VCaP (cell line): Measurements from ENCODE around the gene PARD6G.

Experiments used
- H3K27ac ChIP-seq: fragments of 450-650 bp; 2 replicates; pipeline ENCODE4 v1.5.1; 2017
- TF ChIP-seq, protein P1 (sequence below): fragments of 450-650 bp; conservative IDR thresholded peaks from 2 replicates; pipeline ENCODE4 v1.5.1; 2017; ENCODE audit warnings: mild to moderate bottlenecking, moderate library complexity

The PARD6G gene

DNA sequence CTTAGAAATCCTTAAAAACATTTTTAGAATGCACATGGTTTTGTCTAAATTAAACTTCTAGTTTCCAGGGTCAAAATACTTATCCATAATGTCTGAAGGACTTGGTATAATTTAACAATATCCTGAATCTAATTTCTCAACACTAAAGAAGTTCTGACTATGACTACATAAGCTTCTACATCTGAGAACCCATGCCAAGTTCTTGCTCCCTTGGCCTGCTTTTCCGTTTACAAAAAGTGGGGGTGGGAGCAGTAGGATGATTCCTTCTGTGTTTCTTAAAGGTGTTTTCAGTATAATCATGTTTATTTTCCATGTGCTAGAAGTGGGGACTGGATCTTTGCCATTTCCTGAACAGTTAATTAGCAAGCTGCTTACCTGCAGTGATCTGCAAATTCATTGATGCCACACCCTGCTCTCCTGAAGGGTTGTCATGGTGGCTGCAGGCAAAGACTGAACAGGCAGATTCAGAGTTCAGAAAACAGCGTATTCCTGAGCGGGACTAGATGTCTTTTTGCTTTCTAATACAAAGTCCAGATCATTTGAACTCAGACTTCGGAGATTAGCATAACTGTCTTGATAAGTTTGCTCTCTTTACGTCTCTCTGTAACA, 102.0 kb downstream of the PARD6G start:
- TF ChIP-seq, protein P1, sequence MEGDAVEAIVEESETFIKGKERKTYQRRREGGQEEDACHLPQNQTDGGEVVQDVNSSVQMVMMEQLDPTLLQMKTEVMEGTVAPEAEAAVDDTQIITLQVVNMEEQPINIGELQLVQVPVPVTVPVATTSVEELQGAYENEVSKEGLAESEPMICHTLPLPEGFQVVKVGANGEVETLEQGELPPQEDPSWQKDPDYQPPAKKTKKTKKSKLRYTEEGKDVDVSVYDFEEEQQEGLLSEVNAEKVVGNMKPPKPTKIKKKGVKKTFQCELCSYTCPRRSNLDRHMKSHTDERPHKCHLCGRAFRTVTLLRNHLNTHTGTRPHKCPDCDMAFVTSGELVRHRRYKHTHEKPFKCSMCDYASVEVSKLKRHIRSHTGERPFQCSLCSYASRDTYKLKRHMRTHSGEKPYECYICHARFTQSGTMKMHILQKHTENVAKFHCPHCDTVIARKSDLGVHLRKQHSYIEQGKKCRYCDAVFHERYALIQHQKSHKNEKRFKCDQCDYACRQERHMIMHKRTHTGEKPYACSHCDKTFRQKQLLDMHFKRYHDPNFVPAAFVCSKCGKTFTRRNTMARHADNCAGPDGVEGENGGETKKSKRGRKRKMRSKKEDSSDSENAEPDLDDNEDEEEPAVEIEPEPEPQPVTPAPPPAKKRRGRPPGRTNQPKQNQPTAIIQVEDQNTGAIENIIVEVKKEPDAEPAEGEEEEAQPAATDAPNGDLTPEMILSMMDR, result no peak
- peak overlapping the region; percentile 24; the same call in 1 of the 2 replicates for H3K27ac ChIP-seq

- TF ChIP-seq, protein P1, result no peak
- peak overlapping the region; percentile 24; the same call in 1 of the 2 replicates for H3K27ac ChIP-seq
Observed at GRCh38 chr18:80143881-80144280, 103.4 kb downstream of the PARD6G start.

DNA sequence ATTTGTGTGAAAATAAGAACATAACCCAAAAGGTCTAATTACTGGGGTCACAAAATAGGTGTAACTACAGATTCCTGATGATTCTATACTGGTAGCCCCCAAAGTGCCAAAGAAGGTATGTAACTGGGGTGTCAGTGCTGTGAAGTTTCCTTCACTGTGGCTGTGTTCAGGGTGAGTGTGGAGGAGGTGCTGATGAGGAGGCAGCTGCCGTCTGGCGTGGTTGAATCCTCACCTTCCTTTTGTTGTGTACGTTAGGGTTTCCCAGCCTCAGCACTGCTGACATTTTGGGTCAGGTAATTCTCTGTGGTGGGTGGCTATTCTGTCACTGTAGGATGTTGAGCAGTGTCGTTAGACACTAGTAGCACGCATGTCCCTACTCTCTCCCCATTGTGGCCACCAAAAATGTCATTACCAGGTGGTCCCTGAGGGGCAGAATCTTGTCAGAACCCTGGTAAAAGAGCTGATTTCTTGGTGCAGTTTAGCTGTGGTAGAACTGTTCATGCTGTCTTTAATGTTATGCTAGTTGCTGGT, 106.8 kb downstream of the PARD6G start:
- TF ChIP-seq, protein P1, result no peak
- H3K27ac ChIP-seq, result no peak overlapping the region

DNA sequence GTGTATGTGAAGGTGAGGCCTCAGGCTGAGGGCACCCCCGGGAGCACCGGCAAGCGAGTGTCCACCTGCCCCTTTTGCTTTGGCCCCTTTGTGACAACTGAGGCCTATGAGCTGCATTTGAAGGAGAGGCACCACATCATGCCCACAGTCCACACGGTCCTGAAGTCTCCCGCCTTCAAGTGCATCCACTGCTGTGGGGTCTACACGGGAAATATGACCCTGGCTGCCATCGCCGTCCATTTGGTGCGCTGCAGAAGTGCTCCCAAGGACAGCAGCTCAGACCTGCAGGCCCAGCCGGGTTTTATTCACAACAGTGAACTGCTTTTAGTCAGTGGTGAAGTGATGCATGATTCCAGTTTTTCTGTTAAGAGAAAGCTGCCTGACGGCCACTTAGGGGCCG, 109.3 kb downstream of the PARD6G start:
- TF ChIP-seq, protein P1, result no peak
- no peak overlapping the region for H3K27ac ChIP-seq

- TF ChIP-seq, protein P1, result no peak
- no peak overlapping the region for H3K27ac ChIP-seq
Observed at GRCh38 chr18:80137137-80137536, 110.2 kb downstream of the PARD6G start.

DNA sequence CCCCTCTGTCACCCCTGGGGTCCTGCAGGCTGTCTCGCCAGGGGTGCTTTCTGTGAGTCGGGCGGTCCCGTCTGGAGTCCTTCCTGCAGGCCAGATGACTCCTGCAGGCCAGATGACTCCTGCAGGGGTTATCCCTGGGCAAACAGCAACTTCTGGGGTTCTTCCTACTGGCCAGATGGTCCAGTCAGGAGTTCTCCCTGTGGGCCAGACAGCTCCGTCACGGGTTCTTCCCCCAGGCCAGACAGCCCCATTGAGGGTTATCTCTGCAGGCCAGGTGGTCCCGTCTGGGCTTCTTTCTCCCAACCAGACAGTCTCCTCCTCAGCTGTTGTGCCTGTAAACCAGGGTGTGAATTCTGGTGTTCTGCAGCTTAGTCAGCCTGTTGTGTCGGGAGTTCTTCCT, 110.6 kb downstream of the PARD6G start:
- TF ChIP-seq, protein P1, result no peak
- H3K27ac ChIP-seq, result no peak overlapping the region

DNA sequence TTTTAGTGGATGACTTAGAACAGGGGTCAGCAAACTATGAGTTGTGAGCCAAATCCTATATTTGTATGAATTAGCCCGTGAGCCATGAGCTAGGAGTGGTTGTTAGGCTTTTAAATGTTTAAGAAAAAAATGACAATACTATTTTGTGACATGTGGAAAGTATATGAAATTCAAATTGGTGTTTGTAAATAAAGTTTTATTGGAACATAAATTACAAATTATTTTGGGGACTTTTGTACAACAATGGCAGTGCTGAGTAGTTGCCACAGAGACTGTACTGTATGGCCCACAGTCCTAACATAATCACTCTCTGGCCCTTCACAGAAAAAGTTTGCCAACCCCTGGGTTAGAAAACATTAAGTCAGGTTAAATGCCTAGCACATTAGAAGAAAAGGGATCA, 112.2 kb downstream of the PARD6G start:
- TF ChIP-seq, protein P1, result no peak
- no peak overlapping the region for H3K27ac ChIP-seq
